Endodermal cell (in vitro differentiated cells): ENCODE results near the gene ADAMTS4. TPM values are rescaled to one million over a fixed set of nuclear protein-coding genes. Genes with fewer than 3 reads are reported as not detected.

ENCODE experiments used
- DNase-seq: peaks from one replicate; pipeline ENCODE4 v3.0.0-alpha.2; 2017
- H3K27ac ChIP-seq: 2 replicates; pipeline ENCODE4 v1.5.1; 2013; ENCODE audit warnings: mild to moderate bottlenecking, low read depth, low read length, moderate library complexity
- H3K27me3 ChIP-seq: 2 replicates; pipeline ENCODE4 v1.6.1; 2013; ENCODE audit warnings: mild to moderate bottlenecking, low read length, moderate library complexity; ENCODE audit not compliant: insufficient read depth, control insufficient read depth, poor library complexity, severe bottlenecking
- H3K36me3 ChIP-seq: 2 replicates; pipeline ENCODE4 v1.7.0; 2013; ENCODE audit warnings: mild to moderate bottlenecking, low read length, moderate library complexity; ENCODE audit not compliant: control insufficient read depth, insufficient read depth
- H3K4me1 ChIP-seq: one replicate; pipeline ENCODE4 v1.7.0; 2013; ENCODE audit warnings: low read length; ENCODE audit not compliant: control insufficient read depth, insufficient read depth
- H3K4me3 ChIP-seq: 2 replicates; pipeline ENCODE4 v1.5.1; 2013; ENCODE audit warnings: mild to moderate bottlenecking, low read length, moderate library complexity
- H3K9ac ChIP-seq: 2 replicates; pipeline ENCODE4 v1.6.1; 2013; ENCODE audit warnings: mild to moderate bottlenecking, low read length, moderate library complexity; ENCODE audit not compliant: poor library complexity, severe bottlenecking; ENCODE audit errors: extremely low read depth
- H3K9me3 ChIP-seq: 2 replicates; pipeline ENCODE4 v1.6.1; 2013; ENCODE audit warnings: mild to moderate bottlenecking, low read length, moderate library complexity; ENCODE audit not compliant: control insufficient read depth
- H3K27ac Mint-ChIP-seq: 2 replicates; pipeline ENCODE4 v1.8.0; 2020; ENCODE audit warnings: mixed read lengths
- H3K27me3 Mint-ChIP-seq: 2 replicates; pipeline ENCODE4 v1.8.0; 2021; ENCODE audit warnings: mild to moderate bottlenecking, mixed read lengths; ENCODE audit not compliant: insufficient read depth
- H3K36me3 Mint-ChIP-seq: 2 replicates; pipeline ENCODE4 v1.8.0; 2020; ENCODE audit warnings: low read depth, mixed read lengths
- H3K4me1 Mint-ChIP-seq: 2 replicates; pipeline ENCODE4 v1.8.0; 2020; ENCODE audit warnings: mixed read lengths
- H3K4me3 Mint-ChIP-seq: 2 replicates; pipeline ENCODE4 v1.8.0; 2020; ENCODE audit warnings: mild to moderate bottlenecking, moderate library complexity, mixed read lengths
- H3K9me3 Mint-ChIP-seq: 2 replicates; pipeline ENCODE4 v1.8.0; 2020; ENCODE audit warnings: mild to moderate bottlenecking, mixed read lengths
- WGBS, 2 experiments: methylation state at CpG; one replicate each; pipeline versions ENCODE4 v1.1.5 to v1.1.7; 2013; ENCODE audit warnings: missing lambda C conversion rate in 2 of 2, mixed read lengths in 1 of 2; ENCODE audit not compliant: insufficient coverage in 1 of 2, insufficient read length in 1 of 2; 5-methylcytosine and 5-hydroxymethylcytosine counted together
- total RNA-seq, 2 donors: library from RNA; stranded (reverse); fragmentation: NEBNext Ultra II Directional in 1 of 2; extraction: Animal tissue kit (Norgen Biotek cat#: 25700) in 1 of 2; gene quantifications; 2 replicates in 1 of 2; 3 replicates in 1 of 2; pipeline ENCODE4 v1.2.1, GENCODE V29; 2021
- TF ChIP-seq, protein P1 (sequence below): fragments of 200-600 bp; sonication (generic); conservative IDR thresholded peaks from 2 replicates; pipeline ENCODE4 v1.5.0; 2021; ENCODE audit warnings: antibody characterized with exemption, mild to moderate bottlenecking

The ADAMTS4 gene
- total RNA-seq, 2 donors from 2014 or later = 4.4 to 9.6 TPM

DNA sequence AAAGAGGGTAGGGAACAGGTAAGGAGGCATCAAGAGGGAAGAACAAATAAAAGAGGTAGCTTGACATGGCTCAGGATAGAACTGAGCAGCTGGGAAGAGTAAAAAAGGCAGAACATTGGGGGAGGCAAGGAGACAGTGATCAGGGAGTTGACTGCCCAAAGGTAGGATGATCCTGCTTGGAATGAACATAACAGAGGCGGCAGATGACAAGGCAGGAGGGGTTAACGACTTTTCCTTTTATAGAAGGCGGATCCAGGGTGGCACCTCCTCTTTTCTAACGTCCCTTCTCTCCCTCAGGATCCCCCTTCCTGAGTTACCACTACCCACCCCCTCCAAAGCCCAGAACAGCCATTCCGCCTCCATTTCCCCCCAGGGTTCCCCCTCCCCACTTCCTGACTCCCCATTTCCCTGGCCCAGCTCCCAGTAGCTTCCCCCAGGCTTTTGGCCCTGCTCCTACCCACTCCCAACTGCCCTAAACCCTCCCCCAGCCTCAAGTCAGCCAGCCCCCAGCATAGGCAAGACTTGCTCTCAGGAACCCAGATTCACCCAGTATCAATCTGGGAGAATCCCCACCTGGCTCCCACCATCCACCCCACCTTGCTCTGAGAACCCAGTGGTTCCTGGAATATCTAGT, 769 bp upstream of the ADAMTS4 start:
- no peaks in the 10 kb centered on the region for H3K9me3 Mint-ChIP-seq
- Histone ChIP-seq H3K9me3 (no peaks in the 10 kb centered on the region), H3K9ac (no peak overlapping the region), H3K36me3 (peaks cover 14% of the 10 kb centered on the region), H3K27me3 (no peaks in the 10 kb centered on the region), H3K4me3 (no peak overlapping the region), H3K27ac (no peak overlapping the region), H3K4me1 (peaks cover 18% of the 10 kb centered on the region)
- WGBS, 2 experiments = 53 to 80% methylated on average over 3 to 5 of the region's 5 CpGs
- TF ChIP-seq, protein P1, sequence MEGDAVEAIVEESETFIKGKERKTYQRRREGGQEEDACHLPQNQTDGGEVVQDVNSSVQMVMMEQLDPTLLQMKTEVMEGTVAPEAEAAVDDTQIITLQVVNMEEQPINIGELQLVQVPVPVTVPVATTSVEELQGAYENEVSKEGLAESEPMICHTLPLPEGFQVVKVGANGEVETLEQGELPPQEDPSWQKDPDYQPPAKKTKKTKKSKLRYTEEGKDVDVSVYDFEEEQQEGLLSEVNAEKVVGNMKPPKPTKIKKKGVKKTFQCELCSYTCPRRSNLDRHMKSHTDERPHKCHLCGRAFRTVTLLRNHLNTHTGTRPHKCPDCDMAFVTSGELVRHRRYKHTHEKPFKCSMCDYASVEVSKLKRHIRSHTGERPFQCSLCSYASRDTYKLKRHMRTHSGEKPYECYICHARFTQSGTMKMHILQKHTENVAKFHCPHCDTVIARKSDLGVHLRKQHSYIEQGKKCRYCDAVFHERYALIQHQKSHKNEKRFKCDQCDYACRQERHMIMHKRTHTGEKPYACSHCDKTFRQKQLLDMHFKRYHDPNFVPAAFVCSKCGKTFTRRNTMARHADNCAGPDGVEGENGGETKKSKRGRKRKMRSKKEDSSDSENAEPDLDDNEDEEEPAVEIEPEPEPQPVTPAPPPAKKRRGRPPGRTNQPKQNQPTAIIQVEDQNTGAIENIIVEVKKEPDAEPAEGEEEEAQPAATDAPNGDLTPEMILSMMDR = no peak
- H3K27ac Mint-ChIP-seq = no peak overlapping the region
- no peak overlapping the region for H3K4me3 Mint-ChIP-seq
- peaks cover 14% of the 10 kb centered on the region for H3K36me3 Mint-ChIP-seq
- no peaks in the 10 kb centered on the region for H3K27me3 Mint-ChIP-seq
- peaks cover 50% of the 10 kb centered on the region for H3K4me1 Mint-ChIP-seq
- DNase-seq = peak; percentile 45

DNA sequence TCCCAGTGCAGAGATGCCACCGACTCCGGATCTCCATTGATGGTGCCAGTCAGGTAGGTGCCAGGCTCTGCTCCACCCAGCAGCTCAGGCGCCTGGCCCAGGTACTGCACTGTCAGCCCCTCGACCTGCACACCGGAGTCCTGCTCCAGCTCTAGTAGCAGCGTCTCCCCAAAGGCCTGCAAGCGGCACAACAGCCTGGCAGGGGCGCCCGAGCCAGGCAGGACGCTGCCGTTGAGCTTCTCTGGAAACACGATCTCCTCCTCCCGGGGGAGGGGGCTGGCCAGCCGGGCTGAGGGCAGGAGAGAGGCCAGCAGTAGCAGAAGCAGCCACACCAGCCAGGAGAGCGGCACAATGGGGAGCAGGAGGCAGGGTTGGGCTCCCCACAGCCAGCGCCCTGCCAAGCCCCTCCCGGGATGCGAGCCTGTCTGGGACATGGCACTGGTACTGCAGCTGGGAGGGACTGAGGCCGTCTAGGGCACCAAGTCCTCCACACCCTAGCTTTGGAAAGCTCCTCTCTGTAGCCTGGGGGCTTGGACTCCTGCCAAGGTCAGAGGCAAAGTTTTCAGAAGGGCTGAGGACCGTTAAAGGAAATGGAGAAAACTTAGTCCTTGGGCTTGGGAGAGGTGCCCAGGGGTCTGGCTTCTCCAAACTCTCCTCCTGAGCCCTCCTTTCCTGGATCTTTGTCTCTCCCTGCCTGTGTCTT, 509 bp downstream of the ADAMTS4 start:
- Mint-ChIP-seq H3K36me3 (peaks cover 4% of the 10 kb centered on the region), H3K27ac (no peak overlapping the region), H3K9me3 (no peaks in the 10 kb centered on the region), H3K27me3 (no peaks in the 10 kb centered on the region), H3K4me1 (peaks cover 50% of the 10 kb centered on the region), H3K4me3 (peak overlapping the region; percentile 30)
- WGBS, 2 experiments = 48 to 50% methylated on average over 10 to 20 of the region's 20 CpGs
- peak; percentile 90 for DNase-seq
- H3K4me1 ChIP-seq = peaks cover 15% of the 10 kb centered on the region
- H3K9me3 ChIP-seq = no peaks in the 10 kb centered on the region
- TF ChIP-seq, protein P1 = peak; percentile 48
- H3K36me3 ChIP-seq = peaks cover 2% of the 10 kb centered on the region
- no peaks in the 10 kb centered on the region for H3K27me3 ChIP-seq
- no peak overlapping the region for H3K9ac ChIP-seq
- no peak overlapping the region for H3K27ac ChIP-seq
- no peak overlapping the region for H3K4me3 ChIP-seq

DNA sequence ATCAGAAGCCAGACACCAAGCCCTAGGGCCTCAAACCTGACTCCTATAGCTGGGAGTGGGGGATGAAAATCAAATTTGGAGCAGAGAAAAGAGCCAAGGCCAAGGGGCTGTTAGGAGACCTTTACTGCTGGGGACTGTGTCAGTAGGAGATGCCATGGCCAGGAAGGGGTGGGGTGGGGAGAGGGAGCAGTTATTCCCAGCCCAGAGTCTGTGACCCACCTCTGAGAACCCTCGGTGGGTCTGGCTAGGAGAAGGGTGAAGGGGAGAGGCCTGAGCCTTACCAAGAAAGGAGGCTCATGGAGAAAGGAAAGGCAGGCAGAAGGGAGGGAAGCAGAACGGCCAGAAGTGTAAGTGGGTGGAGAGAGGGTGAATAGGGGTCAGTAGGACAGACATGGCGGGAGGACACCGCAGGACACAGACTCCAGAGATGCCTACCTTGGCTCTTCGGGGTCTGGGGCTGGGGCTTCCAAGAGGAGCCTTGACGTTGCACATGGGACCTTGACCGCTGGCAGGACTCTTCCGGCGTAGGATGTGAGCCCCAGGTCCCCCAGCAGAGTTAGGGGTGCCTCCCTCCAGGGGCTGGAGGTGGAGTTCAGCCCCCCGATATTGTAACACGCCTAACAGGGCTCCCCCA, 1.2 kb downstream of the ADAMTS4 start:
- DNase-seq = no peak
- Mint-ChIP-seq H3K27me3 (no peaks in the 10 kb centered on the region), H3K9me3 (no peaks in the 10 kb centered on the region), H3K4me1 (peaks cover 50% of the 10 kb centered on the region), H3K4me3 (peak overlapping the region; percentile 31), H3K36me3 (peaks cover 2% of the 10 kb centered on the region), H3K27ac (no peak overlapping the region)
- TF ChIP-seq, protein P1 = no peak
- peaks cover 15% of the 10 kb centered on the region for H3K4me1 ChIP-seq
- H3K27me3 ChIP-seq = no peaks in the 10 kb centered on the region
- H3K9me3 ChIP-seq = no peaks in the 10 kb centered on the region
- H3K4me3 ChIP-seq = no peak overlapping the region
- no peaks in the 10 kb centered on the region for H3K36me3 ChIP-seq
- no peak overlapping the region for H3K9ac ChIP-seq
- no peak overlapping the region for H3K27ac ChIP-seq
- WGBS, 2 experiments = 91 to 97% methylated on average over 4 to 11 of the region's 11 CpGs
